NCI-H146 treated with DMSO at 0.1 percent for 48 hours (cell line): ENCODE data around the gene DNM3.

ENCODE experiments used
- DNase-seq: peaks from one replicate; lab custom pipeline; 2025; ENCODE audit not compliant: unreplicated experiment; lab: John Stamatoyannopoulos, UW

Gene DNM3

GRCh38 chr1:171817511-171818265 is 23.6 kb upstream of the DNM3 start:
- DNase-seq, result peak; percentile 56

DNA sequence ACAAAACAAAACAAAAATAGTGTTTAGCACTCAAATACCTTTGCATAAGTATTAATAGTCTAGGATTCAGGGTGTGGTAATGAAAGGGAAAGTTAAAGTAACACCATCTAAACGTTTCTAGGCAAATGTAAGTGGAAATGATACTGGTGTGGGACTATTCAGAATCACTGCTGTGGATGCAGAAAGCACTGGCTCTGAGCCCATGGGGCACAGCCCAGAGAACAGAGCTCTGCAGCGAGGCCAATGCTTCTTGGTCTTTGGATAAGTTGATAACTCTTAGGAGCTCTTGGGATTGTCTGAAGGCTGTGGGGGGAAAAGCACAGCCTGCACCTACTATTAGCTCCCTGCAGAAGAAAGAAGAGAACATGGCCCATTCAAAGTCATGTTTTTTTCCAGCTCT is 21.4 kb upstream of the DNM3 start:
- no peak for DNase-seq

GRCh38 chr1:171826973-171827372 is 14.3 kb upstream of the DNM3 start:
- no peak for DNase-seq

DNA sequence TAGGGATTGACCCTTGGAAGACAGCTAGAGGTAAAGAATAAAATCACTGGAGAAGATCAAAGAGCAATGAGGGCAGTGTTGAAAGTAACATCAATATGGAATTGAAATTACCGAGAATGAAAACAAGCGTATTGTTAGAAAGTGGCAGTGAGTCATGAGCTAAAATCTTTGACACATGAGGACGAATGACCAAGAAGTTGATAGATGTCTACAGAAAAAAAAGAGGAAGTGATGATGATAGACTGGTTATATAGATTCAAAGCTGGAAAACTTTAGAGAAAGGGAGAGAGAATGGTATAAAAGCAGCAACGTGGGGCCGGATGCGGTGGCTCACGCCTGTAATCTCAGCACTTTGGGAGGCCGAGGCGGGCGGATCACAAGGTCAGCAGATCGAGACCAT is 12.5 kb upstream of the DNM3 start:
- no peak for DNase-seq

GRCh38 chr1:171833091-171833825 is 8.0 kb upstream of the DNM3 start:
- no peak for DNase-seq

DNA sequence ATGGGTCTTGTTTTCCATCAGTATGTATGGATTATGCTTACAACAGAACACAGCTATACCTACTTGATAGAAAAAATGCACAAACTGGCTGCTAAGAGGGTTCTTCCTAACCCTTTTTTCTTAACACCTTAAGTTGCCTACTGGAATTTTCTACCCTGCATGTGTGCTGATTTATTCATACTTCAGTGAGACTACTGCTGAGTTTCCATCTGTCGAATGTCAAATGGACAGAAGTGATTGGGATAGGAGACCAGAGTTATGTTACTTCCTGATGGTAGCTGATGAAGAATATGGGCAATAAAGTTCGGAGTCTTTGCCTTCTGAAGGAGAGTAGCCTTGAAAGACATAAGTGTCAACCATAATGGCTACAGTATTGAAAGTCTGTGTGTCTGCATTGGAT is 6.5 kb upstream of the DNM3 start:
- DNase-seq, result no peak

GRCh38 chr1:171835891-171836290 is 5.4 kb upstream of the DNM3 start:
- no peak for DNase-seq

GRCh38 chr1:171841931-171842761 is 848 bp downstream of the DNM3 start:
- DNase-seq, result peak; percentile 71

DNA sequence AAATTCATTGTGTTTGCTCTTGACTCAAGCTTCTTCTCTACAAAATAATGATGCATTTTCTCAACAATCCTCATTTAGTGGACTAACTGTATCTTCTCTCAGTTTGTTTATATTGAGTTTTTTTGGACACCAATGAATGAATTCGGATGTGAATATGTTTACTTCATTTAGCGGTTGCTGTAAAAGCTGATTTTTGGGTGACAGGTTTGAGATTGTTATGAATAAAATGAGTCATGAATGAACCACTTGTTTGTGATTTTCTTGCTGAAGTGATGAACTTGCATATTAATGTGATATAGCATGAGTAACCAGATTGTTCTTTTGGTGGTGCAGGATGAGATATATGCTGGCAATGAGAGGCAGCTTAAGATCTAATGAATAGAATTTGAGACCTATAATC is 3.1 kb downstream of the DNM3 start:
- no peak for DNase-seq

DNA sequence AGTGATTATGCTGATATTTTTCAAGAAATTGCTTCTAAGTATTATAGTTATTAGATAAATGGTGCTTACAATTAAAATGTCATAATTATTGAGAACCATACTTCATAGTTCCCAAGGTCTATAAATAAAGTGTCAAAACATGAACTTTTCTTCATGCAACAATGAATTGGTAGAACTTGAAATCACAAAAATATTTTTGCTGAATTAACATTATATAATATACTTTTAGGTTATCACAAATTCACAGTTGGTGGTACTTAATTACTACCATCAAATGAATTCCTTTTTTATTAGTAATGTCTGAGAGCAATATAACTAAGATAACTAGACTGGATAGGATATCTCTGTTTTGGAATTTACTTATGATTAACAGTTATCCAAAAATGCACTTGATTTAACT is 4.7 kb downstream of the DNM3 start:
- DNase-seq, result no peak

- no peak for DNase-seq
These were observed 8.1 kb downstream of the DNM3 start for GRCh38 chr1:171849245-171849898.

DNA sequence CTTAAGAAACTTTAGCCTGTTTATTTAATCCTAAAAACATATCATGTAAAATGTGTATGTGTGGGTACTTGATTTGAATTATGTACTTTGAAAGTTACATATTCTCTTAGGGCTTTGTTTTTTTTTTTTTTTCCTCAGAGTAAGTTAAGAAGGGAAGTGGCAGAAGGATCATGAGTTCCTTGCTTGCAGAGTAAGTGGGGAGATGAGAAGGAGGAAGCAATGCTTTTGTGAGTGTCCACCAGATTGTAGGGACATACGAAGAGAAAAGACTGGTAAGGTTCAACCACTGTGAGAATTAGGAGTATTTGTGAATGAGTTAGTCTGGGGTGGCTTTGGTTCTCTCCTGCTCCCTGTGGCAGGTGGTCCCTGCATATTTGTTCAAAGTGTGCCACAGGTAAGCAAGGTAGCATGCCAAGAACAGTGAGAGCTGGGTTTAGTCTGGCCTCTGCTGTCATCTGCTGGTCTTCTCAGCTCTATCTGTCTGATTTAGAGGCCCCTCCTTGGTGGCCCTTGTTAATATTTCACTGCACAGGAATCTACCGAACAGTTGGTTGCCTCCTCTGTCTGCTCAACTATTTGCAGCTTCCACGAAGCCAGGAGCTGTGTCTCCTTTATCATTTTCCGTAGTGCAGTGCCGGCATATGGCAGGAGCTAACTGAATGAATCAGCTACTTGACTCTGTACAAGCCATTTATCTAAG is 9.5 kb downstream of the DNM3 start:
- no peak for DNase-seq

- no peak for DNase-seq
These were observed 11.0 kb downstream of the DNM3 start for GRCh38 chr1:171852272-171852671.

DNA sequence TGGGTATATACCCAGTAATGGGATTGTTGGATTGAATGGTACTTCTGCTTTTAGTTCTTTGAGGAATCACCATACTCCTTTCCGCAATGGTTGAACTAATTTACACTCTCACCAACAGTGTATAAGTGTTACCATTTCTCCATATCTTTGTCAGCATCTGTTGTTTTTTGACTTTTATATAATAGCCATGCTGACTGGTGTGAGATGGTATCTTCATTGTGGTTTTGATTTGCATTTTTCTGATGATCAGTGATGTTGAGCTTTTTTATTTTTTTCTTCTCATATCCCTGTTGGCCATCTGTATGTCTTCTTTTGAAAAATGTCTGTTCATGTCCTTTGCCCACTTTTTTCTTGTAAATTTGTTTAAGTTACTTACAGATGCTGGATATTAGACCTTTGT is 14.1 kb downstream of the DNM3 start:
- no peak for DNase-seq

DNA sequence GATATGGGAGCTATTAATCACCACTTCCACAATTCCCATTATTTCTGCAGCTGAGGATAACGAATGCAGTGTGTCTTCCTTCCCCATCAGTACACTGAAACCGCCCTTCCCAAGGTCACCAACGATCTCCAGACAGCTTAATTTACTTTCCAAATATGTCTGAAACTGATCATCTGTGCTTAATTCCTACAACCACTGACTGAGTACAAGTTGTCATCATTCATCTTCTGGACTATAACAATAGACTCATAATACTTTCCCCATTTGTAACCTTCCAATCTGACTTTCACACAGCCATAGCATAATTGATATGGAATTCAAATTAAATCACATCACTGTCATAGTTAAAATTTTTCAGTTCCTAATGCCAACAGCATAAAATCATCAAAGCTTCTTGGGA is 17.4 kb downstream of the DNM3 start:
- no peak for DNase-seq

DNA sequence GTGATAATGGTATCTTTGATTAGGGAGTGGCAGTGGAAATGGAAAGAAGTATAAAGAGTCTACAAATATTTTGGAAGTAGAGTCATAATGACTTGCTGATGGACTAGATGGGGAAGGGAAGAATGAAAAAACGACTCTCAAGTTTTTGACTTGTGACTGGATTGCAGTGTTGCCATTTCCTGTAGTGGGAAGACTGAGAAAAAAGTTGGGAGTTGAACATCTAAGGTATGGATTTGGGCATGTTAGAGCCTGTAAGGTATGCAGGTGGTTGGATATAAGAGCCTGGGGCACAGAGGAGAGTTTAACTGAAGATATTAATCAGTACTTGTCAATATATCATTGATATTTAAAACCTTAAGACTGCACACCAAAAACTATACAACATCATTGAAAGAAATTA is 19.4 kb downstream of the DNM3 start:
- DNase-seq, result no peak

GRCh38 chr1:171863531-171863930 is 22.2 kb downstream of the DNM3 start:
- no peak for DNase-seq

- no peak for DNase-seq
These were observed 23.0 kb downstream of the DNM3 start for GRCh38 chr1:171864308-171864707.

GRCh38 chr1:171865106-171865505 is 23.8 kb downstream of the DNM3 start:
- no peak for DNase-seq

- no peak for DNase-seq
These were observed 25.9 kb downstream of the DNM3 start for GRCh38 chr1:171867236-171867635.
